BE2C (cell line): ENCODE measurements around the gene INSYN2B.

ENCODE experiments used
- DNase-seq: peaks from one replicate; pipeline ENCODE4 v3.0.0-alpha.2; 2020
- H3K27me3 ChIP-seq: fragments of 250-450 bp; sonication (Bioruptor Pico); 2 replicates; pipeline ENCODE4 v1.5.1; 2020; ENCODE audit warnings: mild to moderate bottlenecking
- H3K36me3 ChIP-seq: fragments of 250-450 bp; sonication (Bioruptor Pico); 2 replicates; pipeline ENCODE4 v1.5.1; 2020; ENCODE audit warnings: mild to moderate bottlenecking
- H3K4me1 ChIP-seq: fragments of 250-450 bp; sonication (Bioruptor Pico); 2 replicates; pipeline ENCODE4 v1.5.1; 2020
- H3K4me3 ChIP-seq: 2 replicates; pipeline ENCODE4 v1.5.1; 2011; ENCODE audit warnings: low read depth, low read length
- H3K9me3 ChIP-seq: fragments of 250-450 bp; sonication (Bioruptor Pico); 2 replicates; pipeline ENCODE4 v1.5.1; 2020
- TF ChIP-seq, protein P1 (sequence below): IDR thresholded peaks from 2 replicates; pipeline ENCODE4 v1.5.1; 2012; ENCODE audit warnings: mild to moderate bottlenecking, low read depth, low read length

The INSYN2B gene

DNA sequence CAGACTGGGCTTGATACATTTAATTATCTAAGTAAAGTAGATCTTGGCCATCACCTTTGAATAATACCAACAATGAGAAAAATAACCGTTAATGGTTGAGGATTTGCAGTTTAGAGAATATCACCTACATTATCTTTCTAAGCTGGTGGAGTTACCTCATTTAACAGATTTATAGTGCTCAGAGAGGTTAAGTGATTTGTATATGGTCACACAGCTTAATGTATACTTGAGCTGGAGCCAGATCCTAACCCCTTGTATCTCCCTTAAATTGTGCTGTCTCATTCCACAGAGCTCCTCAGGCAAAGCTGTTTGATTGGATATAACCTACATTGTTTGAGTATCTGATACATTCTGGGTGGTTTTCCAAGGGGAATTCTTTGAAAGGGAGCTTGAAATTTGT lies 57.8 kb downstream of the INSYN2B start:
- Histone ChIP-seq H3K36me3 (no peaks in the 10 kb centered on the region), H3K27me3 (no peaks in the 10 kb centered on the region), H3K9me3 (no peaks in the 10 kb centered on the region), H3K4me3 (no peak overlapping the region), H3K4me1 (peaks cover 12% of the 10 kb centered on the region)
- TF ChIP-seq, protein P1, sequence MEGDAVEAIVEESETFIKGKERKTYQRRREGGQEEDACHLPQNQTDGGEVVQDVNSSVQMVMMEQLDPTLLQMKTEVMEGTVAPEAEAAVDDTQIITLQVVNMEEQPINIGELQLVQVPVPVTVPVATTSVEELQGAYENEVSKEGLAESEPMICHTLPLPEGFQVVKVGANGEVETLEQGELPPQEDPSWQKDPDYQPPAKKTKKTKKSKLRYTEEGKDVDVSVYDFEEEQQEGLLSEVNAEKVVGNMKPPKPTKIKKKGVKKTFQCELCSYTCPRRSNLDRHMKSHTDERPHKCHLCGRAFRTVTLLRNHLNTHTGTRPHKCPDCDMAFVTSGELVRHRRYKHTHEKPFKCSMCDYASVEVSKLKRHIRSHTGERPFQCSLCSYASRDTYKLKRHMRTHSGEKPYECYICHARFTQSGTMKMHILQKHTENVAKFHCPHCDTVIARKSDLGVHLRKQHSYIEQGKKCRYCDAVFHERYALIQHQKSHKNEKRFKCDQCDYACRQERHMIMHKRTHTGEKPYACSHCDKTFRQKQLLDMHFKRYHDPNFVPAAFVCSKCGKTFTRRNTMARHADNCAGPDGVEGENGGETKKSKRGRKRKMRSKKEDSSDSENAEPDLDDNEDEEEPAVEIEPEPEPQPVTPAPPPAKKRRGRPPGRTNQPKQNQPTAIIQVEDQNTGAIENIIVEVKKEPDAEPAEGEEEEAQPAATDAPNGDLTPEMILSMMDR, result no peak
- no peak for DNase-seq

DNA sequence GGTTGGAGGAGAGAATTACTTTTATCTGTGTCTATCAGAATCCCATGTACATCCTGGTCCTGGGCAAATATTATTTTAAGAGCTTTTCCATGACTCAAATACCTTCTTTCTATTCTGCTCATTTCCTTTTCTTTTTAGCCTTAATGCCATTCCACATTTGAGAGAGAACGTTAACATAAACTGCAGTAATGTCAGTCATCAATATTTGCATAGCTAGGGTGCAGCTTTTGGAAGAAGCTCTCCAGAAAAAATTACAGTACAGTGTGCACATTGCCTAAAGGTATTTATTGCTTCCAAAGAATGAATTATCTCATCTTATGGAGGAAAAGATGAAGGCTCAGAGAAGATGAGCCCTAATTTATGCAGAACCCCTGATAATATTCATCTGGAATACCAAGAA lies 58.3 kb downstream of the INSYN2B start:
- DNase-seq, result no peak
- Histone ChIP-seq H3K4me1 (peaks cover 13% of the 10 kb centered on the region), H3K36me3 (no peaks in the 10 kb centered on the region), H3K27me3 (no peaks in the 10 kb centered on the region), H3K4me3 (no peak overlapping the region), H3K9me3 (no peaks in the 10 kb centered on the region)
- TF ChIP-seq, protein P1, result no peak

DNA sequence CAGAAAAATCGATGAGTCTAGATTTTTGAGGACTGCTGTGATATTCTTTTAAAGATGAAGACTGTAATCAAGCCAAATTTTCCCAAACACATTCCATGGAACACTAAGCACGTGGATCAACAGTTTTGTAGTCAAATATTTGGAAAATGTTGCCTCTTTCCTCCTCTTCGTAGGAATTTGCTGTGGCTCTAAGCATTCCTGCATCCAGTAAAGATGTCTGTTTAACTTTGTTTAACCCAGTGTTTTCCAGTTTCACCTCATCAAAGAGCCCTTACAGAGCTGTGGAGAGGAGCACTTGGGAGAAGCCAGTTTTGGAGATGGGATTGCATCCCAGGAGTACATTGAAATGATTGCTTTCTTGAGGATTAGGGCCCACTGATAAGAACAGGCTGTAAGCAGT lies 58.9 kb downstream of the INSYN2B start:
- no peak for DNase-seq
- no peaks in the 10 kb centered on the region for H3K36me3 ChIP-seq
- H3K9me3 ChIP-seq, result no peaks in the 10 kb centered on the region
- H3K4me3 ChIP-seq, result no peak overlapping the region
- TF ChIP-seq, protein P1, result no peak
- no peaks in the 10 kb centered on the region for H3K27me3 ChIP-seq
- H3K4me1 ChIP-seq, result peaks cover 13% of the 10 kb centered on the region

DNA sequence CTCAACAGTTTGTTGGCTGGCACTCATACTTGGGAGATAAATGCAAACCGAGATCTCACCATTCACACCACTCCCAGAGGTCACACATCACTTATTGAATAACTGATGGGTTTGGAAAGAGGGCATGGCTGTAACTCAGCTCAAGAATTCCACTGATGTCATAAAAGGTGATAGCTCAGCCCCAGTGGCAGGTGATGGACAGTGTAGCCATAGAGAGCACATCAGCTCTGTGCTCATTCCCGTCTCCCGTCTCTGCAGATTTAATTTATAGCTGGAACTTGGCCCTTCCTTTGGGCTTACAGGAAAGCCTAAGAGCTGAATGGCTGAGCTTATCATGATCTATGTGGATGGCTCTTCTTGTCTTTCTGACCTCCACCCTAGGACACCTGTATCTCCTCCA lies 59.8 kb downstream of the INSYN2B start:
- no peak overlapping the region for H3K4me3 ChIP-seq
- H3K9me3 ChIP-seq, result no peaks in the 10 kb centered on the region
- DNase-seq, result no peak
- no peaks in the 10 kb centered on the region for H3K27me3 ChIP-seq
- TF ChIP-seq, protein P1, result no peak
- H3K36me3 ChIP-seq, result no peaks in the 10 kb centered on the region
- peaks cover 13% of the 10 kb centered on the region for H3K4me1 ChIP-seq

DNA sequence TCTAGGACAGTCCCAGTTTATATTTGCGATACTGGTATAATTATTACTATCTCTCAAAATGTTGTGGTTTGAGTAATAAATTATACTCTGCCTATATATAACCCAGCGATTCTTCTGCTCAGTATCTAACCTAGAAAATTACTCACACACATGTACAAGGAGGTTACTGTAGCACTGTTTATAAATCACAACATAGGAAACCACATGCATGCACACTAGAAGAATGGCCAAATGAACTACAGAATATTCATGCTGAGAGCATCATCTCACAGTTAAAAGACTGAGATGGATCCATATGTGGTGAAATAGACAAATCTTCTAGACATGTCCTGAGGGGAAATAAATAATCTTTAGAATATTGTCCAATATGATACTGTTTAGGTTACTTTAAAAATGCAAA lies 62.1 kb downstream of the INSYN2B start:
- H3K9me3 ChIP-seq, result no peaks in the 10 kb centered on the region
- no peaks in the 10 kb centered on the region for H3K36me3 ChIP-seq
- no peaks in the 10 kb centered on the region for H3K27me3 ChIP-seq
- H3K4me3 ChIP-seq, result no peak overlapping the region
- TF ChIP-seq, protein P1, result no peak
- no peak for DNase-seq
- peaks cover 3% of the 10 kb centered on the region for H3K4me1 ChIP-seq

DNA sequence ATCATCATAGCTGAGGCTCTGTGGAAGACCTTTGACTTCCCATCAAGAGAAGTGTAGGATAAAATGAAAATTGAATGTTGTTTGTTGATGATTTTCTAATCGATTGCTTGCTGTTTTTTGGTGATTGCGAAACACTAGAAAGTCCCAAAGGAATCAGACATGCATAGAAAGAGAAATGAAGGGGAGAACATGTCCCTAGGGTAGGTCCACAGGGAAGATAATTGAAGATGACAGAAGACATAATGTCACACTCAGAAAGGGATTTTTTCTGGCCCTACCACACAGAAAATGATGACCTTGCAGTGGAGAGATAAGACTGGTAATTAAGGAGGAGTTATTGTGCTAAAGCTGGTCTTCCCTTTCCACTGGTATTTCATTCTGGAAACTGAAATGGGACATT lies 62.8 kb downstream of the INSYN2B start:
- H3K27me3 ChIP-seq, result no peaks in the 10 kb centered on the region
- TF ChIP-seq, protein P1, result no peak
- H3K9me3 ChIP-seq, result no peaks in the 10 kb centered on the region
- H3K36me3 ChIP-seq, result no peaks in the 10 kb centered on the region
- peaks cover 3% of the 10 kb centered on the region; the same call in 1 of the 2 replicates for H3K4me1 ChIP-seq
- DNase-seq, result no peak
- H3K4me3 ChIP-seq, result no peak overlapping the region
